HUES6 (cell line): ENCODE results near the gene ITPA.

Source experiments
- H3K27ac ChIP-seq: 2 replicates; pipeline ENCODE4 v1.7.0; 2013; ENCODE audit warnings: low read depth, mild to moderate bottlenecking, low read length, inconsistent platforms
- H3K27me3 ChIP-seq: 2 replicates; pipeline ENCODE4 v1.6.1; 2013; ENCODE audit warnings: low read length; ENCODE audit not compliant: control insufficient read depth, insufficient read depth
- H3K36me3 ChIP-seq: 2 replicates; pipeline ENCODE4 v1.6.1; 2013; ENCODE audit warnings: low read length; ENCODE audit not compliant: control insufficient read depth, insufficient read depth
- H3K4me1 ChIP-seq: 2 replicates; pipeline ENCODE4 v1.6.1; 2013; ENCODE audit warnings: low read length; ENCODE audit not compliant: control insufficient read depth, insufficient read depth
- H3K4me3 ChIP-seq: 2 replicates; pipeline ENCODE4 v1.5.1; 2013; ENCODE audit warnings: low read depth, low read length
- H3K9ac ChIP-seq: one replicate; pipeline ENCODE4 v1.6.1; 2013; ENCODE audit warnings: mild to moderate bottlenecking, low read length
- H3K9me3 ChIP-seq: 2 replicates; pipeline ENCODE4 v1.6.1; 2013; ENCODE audit warnings: low read depth, low read length; ENCODE audit not compliant: control insufficient read depth, insufficient read depth

ITPA gene

GRCh38 chr20:3192226-3193015 is 16.9 kb upstream of the ITPA start:
- Histone ChIP-seq H3K9ac (no peak overlapping the region), H3K36me3 (peaks cover 74% of the 10 kb centered on the region), H3K4me3 (no peak overlapping the region), H3K27me3 (no peaks in the 10 kb centered on the region), H3K27ac (no peak overlapping the region), H3K4me1 (no peaks in the 10 kb centered on the region), H3K9me3 (no peaks in the 10 kb centered on the region)

GRCh38 chr20:3193806-3194616 is 15.3 kb upstream of the ITPA start:
- Histone ChIP-seq H3K27me3 (no peaks in the 10 kb centered on the region), H3K36me3 (peaks cover 81% of the 10 kb centered on the region), H3K9ac (no peak overlapping the region), H3K27ac (no peak overlapping the region), H3K4me3 (no peak overlapping the region), H3K4me1 (no peaks in the 10 kb centered on the region), H3K9me3 (no peaks in the 10 kb centered on the region)

- no peak overlapping the region for H3K27ac ChIP-seq
- H3K36me3 ChIP-seq, result peaks cover 83% of the 10 kb centered on the region
- no peak overlapping the region for H3K4me3 ChIP-seq
- H3K4me1 ChIP-seq, result no peaks in the 10 kb centered on the region
- no peak overlapping the region for H3K9ac ChIP-seq
- no peaks in the 10 kb centered on the region for H3K27me3 ChIP-seq
- no peaks in the 10 kb centered on the region for H3K9me3 ChIP-seq
Measured at GRCh38 chr20:3194617-3195280, 14.5 kb upstream of the ITPA start.

- Histone ChIP-seq H3K4me3 (no peak overlapping the region), H3K9ac (no peak overlapping the region), H3K36me3 (peaks cover 84% of the 10 kb centered on the region)
Measured at GRCh38 chr20:3195590-3196237, 13.6 kb upstream of the ITPA start.

GRCh38 chr20:3199206-3199605 is 10.1 kb upstream of the ITPA start:
- Histone ChIP-seq H3K4me1 (peaks cover 8% of the 10 kb centered on the region), H3K9ac (no peak overlapping the region), H3K27ac (no peak overlapping the region), H3K9me3 (no peaks in the 10 kb centered on the region), H3K4me3 (no peak overlapping the region), H3K36me3 (peaks cover 61% of the 10 kb centered on the region), H3K27me3 (no peaks in the 10 kb centered on the region)

More at GRCh38 chr20:3195590-3196237, 13.6 kb upstream of the ITPA start:
- Histone ChIP-seq H3K27ac (no peak overlapping the region), H3K27me3 (no peaks in the 10 kb centered on the region), H3K4me1 (no peaks in the 10 kb centered on the region), H3K9me3 (no peaks in the 10 kb centered on the region)

GRCh38 chr20:3199976-3200755 is 9.1 kb upstream of the ITPA start:
- Histone ChIP-seq H3K36me3 (peaks cover 51% of the 10 kb centered on the region), H3K4me3 (no peak overlapping the region), H3K9me3 (no peaks in the 10 kb centered on the region), H3K27ac (no peak overlapping the region), H3K4me1 (peaks cover 8% of the 10 kb centered on the region), H3K9ac (no peak overlapping the region), H3K27me3 (no peaks in the 10 kb centered on the region)

GRCh38 chr20:3202965-3203314 is 6.4 kb upstream of the ITPA start:
- H3K27me3 ChIP-seq, result no peaks in the 10 kb centered on the region
- H3K4me3 ChIP-seq, result peak overlapping the region; percentile 92
- peak overlapping the region; percentile 80 for H3K9ac ChIP-seq
- H3K4me1 ChIP-seq, result peaks cover 8% of the 10 kb centered on the region
- peaks cover 28% of the 10 kb centered on the region for H3K36me3 ChIP-seq
- no peaks in the 10 kb centered on the region for H3K9me3 ChIP-seq
- no peak overlapping the region for H3K27ac ChIP-seq

- H3K9ac ChIP-seq, result peak overlapping the region; percentile 80
- no peaks in the 10 kb centered on the region for H3K9me3 ChIP-seq
- H3K27me3 ChIP-seq, result no peaks in the 10 kb centered on the region
- peak overlapping the region; percentile 92 for H3K4me3 ChIP-seq
- peaks cover 28% of the 10 kb centered on the region for H3K36me3 ChIP-seq
- peak overlapping the region; percentile 56; the same call in 1 of the 2 replicates for H3K27ac ChIP-seq
- H3K4me1 ChIP-seq, result peaks cover 11% of the 10 kb centered on the region
Measured at GRCh38 chr20:3203315-3204123, 5.8 kb upstream of the ITPA start.

GRCh38 chr20:3204124-3204794 is 5.0 kb upstream of the ITPA start, which contains the start of gene DDRGK1:
Gene DDRGK1 (minus strand): TSS chr20:3204682. CDS start chr20:3204627, 55 bp downstream.
- H3K4me3 ChIP-seq, result peak within 1 kb of the TSS; percentile 92
- H3K27me3 ChIP-seq, result no peaks in the 10 kb centered on the region
- peaks cover 11% of the 10 kb centered on the region for H3K4me1 ChIP-seq
- peak within 1 kb of the TSS; percentile 80 for H3K9ac ChIP-seq
- peaks cover 22% of the 10 kb centered on the region for H3K36me3 ChIP-seq
- no peaks in the 10 kb centered on the region for H3K9me3 ChIP-seq
- peak within 1 kb of the TSS; percentile 56 for H3K27ac ChIP-seq
